ENCODE measurements around the gene MTHFR.

MTHFR gene

GRCh38 chr1:11847667-11848372, 42.1 kb upstream of the MTHFR start, which contains the start of gene NPPA:
Gene NPPA (minus strand): TSS chr1:11847783. CDS start chr1:11847684, 99 bp downstream.
- DNase-seq (ENCODE audit: low read depth, low spot score), result no peak
- in situ Hi-C loops (cut with HindIII; ENCODE audit: low sequenced_read_pairs), result no loop called here
- TF ChIP-seq CTCF (IDR thresholded peaks at IDR 0.05; ENCODE audit: low read depth, low read length), result no peak
- no peak within 1 kb of the TSS for H3K4me3 ChIP-seq (ENCODE audit: low read depth, low read length)

- H3K4me3 ChIP-seq (ENCODE audit: low read depth, low read length), result no peak overlapping the region
- DNase-seq (ENCODE audit: low read depth, low spot score), result peak; percentile 27
- TF ChIP-seq CTCF (IDR thresholded peaks at IDR 0.05; ENCODE audit: low read depth, low read length), result no peak
- in situ Hi-C loops (cut with HindIII; ENCODE audit: low sequenced_read_pairs), result no loop called here
These were observed 40.0 kb upstream of the MTHFR start for GRCh38 chr1:11845641-11846335.

- no peak overlapping the region for H3K4me3 ChIP-seq (ENCODE audit: low read depth, low read length)
- in situ Hi-C loops (cut with HindIII; ENCODE audit: low sequenced_read_pairs), result no loop called here
- peak; percentile 5 for DNase-seq (ENCODE audit: low read depth, low spot score)
These were observed 36.6 kb upstream of the MTHFR start for GRCh38 chr1:11842154-11843041.

GRCh38 chr1:11841245-11842153, 35.7 kb upstream of the MTHFR start:
- in situ Hi-C loops (cut with HindIII; ENCODE audit: low sequenced_read_pairs), result no loop called here
- no peak overlapping the region for H3K4me3 ChIP-seq (ENCODE audit: low read depth, low read length)
- TF ChIP-seq CTCF (IDR thresholded peaks at IDR 0.05; ENCODE audit: low read depth, low read length), result no peak
- DNase-seq (ENCODE audit: low read depth, low spot score), result no peak

More at GRCh38 chr1:11842154-11843041, 36.6 kb upstream of the MTHFR start:
- no peak for TF ChIP-seq CTCF (IDR thresholded peaks at IDR 0.05; ENCODE audit: low read depth, low read length)

- in situ Hi-C loops (cut with HindIII; ENCODE audit: low sequenced_read_pairs), result no loop called here
- no peak for DNase-seq (ENCODE audit: low read depth, low spot score)
- TF ChIP-seq CTCF (IDR thresholded peaks at IDR 0.05; ENCODE audit: low read depth, low read length), result no peak
- no peak overlapping the region for H3K4me3 ChIP-seq (ENCODE audit: low read depth, low read length)
These were observed 34.3 kb upstream of the MTHFR start for GRCh38 chr1:11839727-11840705.

All from astrocyte of the spinal cord (primary cell).